NCI-H1436 (cell line): ENCODE measurements around the gene CRKL.

ENCODE experiments used
- DNase-seq: peaks from one replicate; lab custom pipeline; 2025; lab: John Stamatoyannopoulos, UW

The CRKL gene

GRCh38 chr22:20997536-20998257 lies 80.5 kb downstream of the CRKL start:
- DNase-seq, result no peak

- no peak for DNase-seq
Measured at GRCh38 chr22:20998411-20999336, 81.5 kb downstream of the CRKL start.

DNA sequence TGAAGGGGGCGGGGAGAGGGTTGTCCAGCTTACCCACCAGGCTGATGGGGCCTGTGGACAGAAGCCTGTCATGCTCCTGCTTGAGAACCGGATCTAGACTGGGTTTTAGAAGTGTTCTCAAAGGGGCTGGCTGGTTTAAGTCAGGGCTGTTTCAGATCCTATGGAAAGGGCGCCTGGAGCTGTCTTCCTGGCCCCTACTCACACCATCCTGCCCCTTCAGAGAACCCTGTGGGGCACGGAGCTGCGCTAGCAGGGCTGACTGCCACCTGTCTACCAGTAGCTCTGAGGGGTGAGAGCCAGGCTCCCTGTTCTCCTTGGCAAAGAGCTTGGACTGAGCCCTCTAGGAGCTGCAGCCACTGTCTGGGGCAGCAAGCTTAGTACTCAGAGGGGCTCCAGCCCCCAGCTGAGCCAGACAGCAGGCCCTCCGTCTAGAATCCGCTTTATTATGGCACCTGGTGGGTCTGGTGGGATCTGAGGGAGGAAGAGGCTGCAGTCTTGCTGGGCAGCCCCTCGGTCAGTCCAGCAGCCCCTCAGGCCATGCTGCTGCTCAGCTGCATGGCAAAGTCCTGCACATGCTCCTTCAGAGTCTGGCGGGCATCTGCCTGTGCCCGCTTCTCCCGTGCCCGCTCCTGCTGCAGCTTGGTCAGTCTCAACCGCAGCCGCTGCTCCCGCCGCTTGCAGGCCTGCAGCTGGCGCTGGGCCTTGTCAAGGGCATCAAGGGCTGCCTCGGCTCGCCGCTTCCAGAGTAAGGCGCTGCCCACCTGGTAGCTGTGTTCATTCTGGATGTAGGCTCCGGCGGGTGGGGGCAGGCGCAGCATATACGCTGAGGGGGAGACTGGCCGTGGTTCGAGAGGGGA lies 82.4 kb downstream of the CRKL start:
- DNase-seq, result no peak

DNA sequence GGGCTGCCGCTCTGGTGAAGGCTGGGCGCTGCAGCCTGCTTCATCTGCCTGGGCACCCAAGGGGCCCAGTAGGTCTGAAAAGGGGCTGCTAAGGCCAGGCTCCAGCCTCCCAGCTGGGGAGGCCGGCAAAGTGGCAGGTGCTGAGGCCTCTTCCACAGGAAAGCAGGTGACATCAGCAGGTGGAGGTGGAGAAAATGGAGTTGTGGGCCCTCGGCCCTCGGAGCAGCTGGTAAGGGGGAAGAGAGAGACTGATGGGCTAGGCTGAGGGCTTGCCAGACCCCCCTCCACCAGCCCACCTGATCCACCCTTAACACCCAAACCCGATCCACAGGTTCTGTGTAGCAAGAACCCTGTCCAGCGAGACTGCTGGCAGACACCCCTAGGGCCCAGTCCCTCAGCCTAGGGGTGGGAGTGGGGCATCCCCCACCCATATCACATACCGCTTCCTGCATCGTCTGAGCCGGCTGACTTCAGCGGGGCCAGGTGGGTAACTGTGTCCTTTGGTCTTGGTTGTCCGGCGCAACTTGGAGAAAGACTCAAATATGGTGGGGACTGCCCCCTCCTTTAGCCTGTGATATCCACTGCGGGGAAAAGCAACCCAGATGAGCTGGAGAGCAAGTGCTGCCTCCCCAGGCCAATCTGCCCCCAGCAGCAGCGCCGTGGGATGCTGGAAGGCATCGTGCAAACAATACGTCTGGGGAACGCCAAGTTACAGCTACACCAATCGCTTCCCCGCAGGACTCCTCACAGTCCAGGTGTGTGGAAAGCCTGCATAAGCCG lies 83.2 kb downstream of the CRKL start:
- no peak for DNase-seq

DNA sequence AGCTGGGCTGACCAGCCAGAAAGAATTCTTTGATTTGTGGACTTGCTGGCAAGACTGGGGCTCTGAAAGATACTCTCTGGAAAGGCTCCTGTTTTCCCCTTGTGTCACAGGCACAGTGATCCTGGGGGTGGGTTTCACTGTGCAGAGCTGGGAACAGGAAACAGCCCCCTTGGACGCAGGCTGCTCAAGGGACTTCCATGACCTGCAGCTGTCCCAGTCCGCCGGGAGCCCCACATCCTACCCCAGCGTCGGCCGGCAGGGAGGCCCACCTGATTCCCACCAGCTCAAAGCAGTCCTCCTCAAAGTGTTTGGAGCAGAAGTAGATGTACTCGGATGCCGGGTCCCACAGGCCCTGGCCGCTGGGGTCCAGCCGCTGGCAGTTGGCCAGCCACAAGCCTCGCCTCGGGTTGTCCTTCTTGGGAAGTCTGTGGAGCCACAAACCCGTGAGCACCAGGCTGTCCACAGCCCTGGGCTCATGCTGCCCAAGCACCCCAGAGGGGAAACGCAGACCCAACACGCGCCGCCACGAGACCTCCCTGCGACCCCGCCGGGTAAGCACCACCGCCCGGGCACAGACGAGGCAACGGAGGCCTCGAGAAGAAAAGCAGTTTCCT lies 83.9 kb downstream of the CRKL start:
- no peak for DNase-seq

GRCh38 chr22:21001601-21002325 lies 84.6 kb downstream of the CRKL start, which contains the start of gene THAP7:
Gene THAP7, minus strand, starts transcription at chr22:21002118. Its CDS starts 207 bp downstream, at chr22:21001911.
- DNase-seq, result peak; percentile 92
